ENCODE results near the gene STPG1.

DNA sequence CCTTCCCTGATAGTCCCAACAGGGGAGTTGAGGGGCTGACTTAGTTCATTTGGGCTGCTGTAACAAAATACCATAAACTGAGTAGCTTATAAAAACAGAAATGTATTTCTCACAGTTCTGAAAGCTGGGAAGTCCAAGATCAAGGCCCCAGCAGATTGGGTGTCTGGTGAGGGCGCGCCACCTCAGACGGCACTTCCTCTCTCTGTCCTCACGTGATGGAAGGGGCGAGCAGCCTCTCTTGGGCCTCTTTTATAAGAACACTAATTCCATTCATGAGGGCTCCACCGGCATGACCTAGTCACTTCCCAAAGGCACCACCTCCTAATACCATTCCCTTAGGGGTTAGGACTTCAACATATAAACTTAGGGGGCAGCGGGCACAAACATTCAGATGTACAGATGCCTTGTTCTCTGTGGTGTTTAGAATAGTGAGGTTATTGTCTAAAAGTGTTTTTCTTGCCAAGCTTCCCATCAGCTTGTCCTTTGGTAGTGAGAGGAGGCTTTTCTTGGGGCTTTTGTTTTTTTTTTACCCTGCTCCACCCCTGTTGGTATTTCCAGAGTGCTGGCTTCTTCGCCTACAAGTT, 22.3 kb upstream of the STPG1 start:
- TF ChIP-seq, protein P1, sequence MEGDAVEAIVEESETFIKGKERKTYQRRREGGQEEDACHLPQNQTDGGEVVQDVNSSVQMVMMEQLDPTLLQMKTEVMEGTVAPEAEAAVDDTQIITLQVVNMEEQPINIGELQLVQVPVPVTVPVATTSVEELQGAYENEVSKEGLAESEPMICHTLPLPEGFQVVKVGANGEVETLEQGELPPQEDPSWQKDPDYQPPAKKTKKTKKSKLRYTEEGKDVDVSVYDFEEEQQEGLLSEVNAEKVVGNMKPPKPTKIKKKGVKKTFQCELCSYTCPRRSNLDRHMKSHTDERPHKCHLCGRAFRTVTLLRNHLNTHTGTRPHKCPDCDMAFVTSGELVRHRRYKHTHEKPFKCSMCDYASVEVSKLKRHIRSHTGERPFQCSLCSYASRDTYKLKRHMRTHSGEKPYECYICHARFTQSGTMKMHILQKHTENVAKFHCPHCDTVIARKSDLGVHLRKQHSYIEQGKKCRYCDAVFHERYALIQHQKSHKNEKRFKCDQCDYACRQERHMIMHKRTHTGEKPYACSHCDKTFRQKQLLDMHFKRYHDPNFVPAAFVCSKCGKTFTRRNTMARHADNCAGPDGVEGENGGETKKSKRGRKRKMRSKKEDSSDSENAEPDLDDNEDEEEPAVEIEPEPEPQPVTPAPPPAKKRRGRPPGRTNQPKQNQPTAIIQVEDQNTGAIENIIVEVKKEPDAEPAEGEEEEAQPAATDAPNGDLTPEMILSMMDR (IDR thresholded peaks at IDR 0.05) = no peak
- no peak for TF ChIP-seq POLR2A (IDR thresholded peaks at IDR 0.05)

All from breast epithelium (tissue), 3 donors.